ENCODE measurements around the gene TBL1X. TPM values are rescaled to one million over a fixed set of nuclear protein-coding genes. Genes with fewer than 3 reads are reported as not detected.

Gene TBL1X
- total and polyA plus RNA-seq, 2 of the 4 experiments (the other 2 are of a cell fraction): 16.2 to 20.8 TPM

GRCh38 chrX:9651737-9652136, 186.9 kb downstream of the TBL1X start:
- Histone ChIP-seq H4K20me1 (ENCODE audit: insufficient read depth, low read length) (peaks cover 17% of the 10 kb centered on the region), H4K91ac (ENCODE audit: insufficient read depth, low read depth, low read length) (no peak overlapping the region), H2AK9ac (replicated peaks; ENCODE audit: low read depth, low read length, poor library complexity) (no peak overlapping the region), H3K9ac (ENCODE audit: low read depth, low read length) (no peak overlapping the region), H3K23ac (ENCODE audit: low read depth, low read length) (no peak overlapping the region), H4K8ac (ENCODE audit: low read depth in 2 of 2, low read length in 2 of 2) (no peak overlapping the region), H2BK20ac (ENCODE audit: low read depth, low read length) (no peak overlapping the region), H3K4me1 (ENCODE audit: control insufficient read depth, insufficient read depth, low read length) (peaks cover 4% of the 10 kb centered on the region), H3K18ac (ENCODE audit: low read depth, low read length) (no peak overlapping the region), H2AFZ (replicated peaks; ENCODE audit: low read length, poor library complexity) (no peak overlapping the region), H3K79me1 (ENCODE audit: low read depth in 1 of 2, low read length in 2 of 2) (peaks cover 16 to 50% of the 10 kb centered on the region in 2 experiments; a peak in 3 of 4 replicates), H3K27me3 (ENCODE audit: control insufficient read depth, insufficient read depth, low read length) (no peaks in the 10 kb centered on the region), H2BK5ac (ENCODE audit: low read depth, low read length, poor library complexity, severe bottlenecking) (no peak overlapping the region), H2AK5ac (ENCODE audit: low read depth, low read length) (no peak overlapping the region), H2BK15ac (ENCODE audit: low read depth, low read length) (no peak overlapping the region), H2BK120ac (ENCODE audit: low read depth, low read length) (no peak overlapping the region), H3K4me2 (ENCODE audit: low read depth, low read length) (no peak overlapping the region), H3K4me3 (ENCODE audit: insufficient read depth, low read depth, low read length) (no peak overlapping the region), H3K14ac (replicated peaks; ENCODE audit: low read depth, low read length) (no peak overlapping the region), H3K4ac (ENCODE audit: low read depth, low read length) (no peak overlapping the region), H3K9me1 (ENCODE audit: insufficient read depth, low read length) (no peaks in the 10 kb centered on the region), H3K9me3 (ENCODE audit: control insufficient read depth, insufficient read depth, low read length) (no peaks in the 10 kb centered on the region; the same call in 1 of the 2 replicates), H4K5ac (ENCODE audit: low read depth, low read length) (no peak overlapping the region), H3K27ac (ENCODE audit: insufficient read depth, low read length) (no peak overlapping the region), H3K56ac (ENCODE audit: extremely low read depth, insufficient read depth, low read length) (no peak overlapping the region), H3K36me3 (ENCODE audit: control insufficient read depth, insufficient read depth, low read length) (peaks cover 8% of the 10 kb centered on the region)
- DNase-seq: no peak
- TF ChIP-seq BHLHE40 (IDR thresholded peaks at IDR 0.05; ENCODE audit: low read depth, low read length): no peak
- TF ChIP-seq RAD21 (IDR thresholded peaks at IDR 0.05; ENCODE audit: low read length): no peak
- TF ChIP-seq SMC3 (IDR thresholded peaks at IDR 0.05; ENCODE audit: low read depth, low read length): no peak
- no peak for TF ChIP-seq POLR2A (IDR thresholded peaks at IDR 0.05; ENCODE audit: low read depth, low read length)
- TF ChIP-seq FOS (IDR thresholded peaks at IDR 0.05; ENCODE audit: low read depth, low read length): no peak
- no peak for TF ChIP-seq CTCF (conservative IDR thresholded peaks at IDR 0.05; ENCODE audit: low read depth, low read length)
- no peak for TF ChIP-seq MAFK (IDR thresholded peaks at IDR 0.05; ENCODE audit: low read depth, low read length)
- TF ChIP-seq RCOR1 (IDR thresholded peaks at IDR 0.05; ENCODE audit: insufficient replicate concordance, low read length): no peak
- TF ChIP-seq NFE2L2 (IDR thresholded peaks at IDR 0.05; ENCODE audit: low read depth, low read length): no peak
- no peak for TF ChIP-seq USF2 (IDR thresholded peaks at IDR 0.05; ENCODE audit: low read depth, low read length)
- TF ChIP-seq CHD1 (IDR thresholded peaks at IDR 0.05; ENCODE audit: low read depth, low read length): no peak
- dilution Hi-C loops (cut with HindIII; ENCODE audit: low sequenced_read_pairs, unreplicated experiment): no loop called here
- no peak for ATAC-seq (ENCODE audit: low read depth)
- intact Hi-C loops (cut with micrococcal nuclease): no loop called here
- POLR2A ChIA-PET (ENCODE audit: unreplicated experiment): no interaction called here
- BruUV-seq (replicated peaks): no TSS peak
- in situ Hi-C loops (cut with MboI; ENCODE audit: low sequenced_read_pairs): no loop called here
- no CpG with 5 or more reads among the region's 9 CpGs for WGBS, 2 experiments (ENCODE audit: extremely low coverage in 2 of 2, insufficient read length in 1 of 2)
- CTCF ChIA-PET: no interaction called here

Data from IMR-90 (cell line).